Psoas muscle (tissue), 8 donors: ENCODE data around the gene CIZ1. TPM values are rescaled to one million over a fixed set of nuclear protein-coding genes. Genes with fewer than 3 reads are reported as not detected.

Experiments used
- ATAC-seq, 4 donors: fragments of 200-7000 bp; cut with Tn5 transposase; one replicate each; pipeline ENCODE4 v1.9.1; 2020; ENCODE audit warnings: moderate library complexity in 3 of 4, mild to moderate bottlenecking in 2 of 4
- DNase-seq, 2 donors: peaks; one replicate each; pipeline ENCODE4 v3.0.0-alpha.2; 2020
- H3K27ac ChIP-seq: fragments of 200-600 bp; one replicate; pipeline ENCODE4 v1.8.0; 2022
- H3K27me3 ChIP-seq, 3 donors: fragments of 200-600 bp in 1 of 3; one replicate each; pipeline versions ENCODE4 v1.6.1 to v1.8.0; 2013 to 2022; ENCODE audit warnings: low read length in 2 of 3, mild to moderate bottlenecking in 2 of 3, moderate library complexity in 1 of 3; ENCODE audit not compliant: insufficient read depth in 3 of 3
- H3K36me3 ChIP-seq, 2 donors: fragments of 200-600 bp in 1 of 2; one replicate each; pipeline versions ENCODE4 v1.6.1 to v1.8.0; 2013 to 2022; ENCODE audit warnings: low read depth in 1 of 2, mild to moderate bottlenecking in 1 of 2, moderate library complexity in 1 of 2; ENCODE audit not compliant: insufficient read depth in 1 of 2
- H3K4me1 ChIP-seq: fragments of 200-600 bp; one replicate; pipeline ENCODE4 v1.8.0; 2022
- H3K4me3 ChIP-seq: fragments of 200-600 bp; one replicate; pipeline ENCODE4 v1.8.0; 2022; ENCODE audit warnings: mild to moderate bottlenecking
- H3K9me3 ChIP-seq: fragments of 200-600 bp; one replicate; pipeline ENCODE4 v1.8.0; 2022
- CTCF ChIP-seq: fragments of 200-600 bp; IDR thresholded peaks from one replicate; pipeline ENCODE4 v1.8.0; 2022; ENCODE audit warnings: antibody characterized with exemption
- WGBS, 3 donors: extraction: QIAGEN DNeasy Blood & Tissue Kit; methylation state at CpG; one replicate each; pipeline versions ENCODE4 v1.1.6 to v1.1.7; 2013; 5-methylcytosine and 5-hydroxymethylcytosine counted together
- intact Hi-C, 2 donors: fragments of 100-400 bp; cut with DNase I; formaldehyde crosslinking; loops; one replicate each; pipeline versions ENCODE4 v1.11.0 to v1.14.2; 2022
- polyA plus RNA-seq, 3 donors: library from polyadenylated mRNA; stranded (reverse); fragments of 200-250 nt; gene quantifications; one replicate each; pipeline ENCODE4 v1.2.3, GENCODE V29; 2013
- total RNA-seq, 4 donors: library from RNA; stranded (reverse); fragmentation: NEBNext Ultra II Directional in 2 of 4; extraction: Animal tissue kit (Norgen Biotek cat#: 25700) in 2 of 4; gene quantifications; one replicate each; pipeline versions ENCODE4 v1.2.1 to v1.2.4, GENCODE V29; 2021 to 2023
- donor health status: healthy with polysubstance abuse.
- donor health status: DM: no; HTN: no; CAD: no; lungs with moderate emphysema.
- donor health status: Bipolar disorder and iron deficiency.
- donor health status: healthy.
- donor health status: DM: yes; HTN: yes; CAD: no.
- donor health status: DM: no; HTN: no; CAD: no.
- donor health status: DM: no; HTN: no; CAD: no.
- donor health status: DM: yes; HTN: yes; CAD: no.

Gene CIZ1
- total and polyA plus RNA-seq, 7 donors, result 36.2 to 119 (median 86.0) TPM

GRCh38 chr9:128120061-128120740, 71.2 kb downstream of the CIZ1 start:
- no peak overlapping the region for H3K4me3 ChIP-seq
- DNase-seq (peak; percentile 13 to 48), ATAC-seq (no peak)
- intact Hi-C loops, result no loop called here
- no peak for TF ChIP-seq CTCF
- H3K27me3 ChIP-seq, result no peaks in the 10 kb centered on the region
- H3K36me3 ChIP-seq, result peaks cover 0 to 53% of the 10 kb centered on the region in 2 donors
- H3K9me3 ChIP-seq, result no peaks in the 10 kb centered on the region
- 76 to 85% (median 80%) methylated on average over 19 to 20 of the region's 20 CpGs for WGBS, 3 donors
- H3K27ac ChIP-seq, result no peak overlapping the region
- peaks cover 5% of the 10 kb centered on the region for H3K4me1 ChIP-seq

GRCh38 chr9:128118971-128119665, 72.3 kb downstream of the CIZ1 start:
- TF ChIP-seq CTCF, result no peak
- intact Hi-C loops, result loop anchor here (5.0 to 10.0 kb wide), 3 partner anchors 67 to 177 kb away; no protein-coding TSS in a partner anchor
- Histone ChIP-seq H3K27me3 (no peaks in the 10 kb centered on the region), H3K4me3 (no peak overlapping the region), H3K27ac (no peak overlapping the region), H3K4me1 (no peaks in the 10 kb centered on the region), H3K9me3 (no peaks in the 10 kb centered on the region), H3K36me3 (peaks cover 0 to 42% of the 10 kb centered on the region in 2 donors)
- peak in 3 of 4 donors; percentile 5 to 36 (median 15) for ATAC-seq
- DNase-seq, result peak; percentile 13 to 49
- WGBS, 3 donors, result 26 to 50% (median 30%) methylated on average over 14 to 15 of the region's 15 CpGs

- Histone ChIP-seq H3K36me3 (peaks cover 0 to 36% of the 10 kb centered on the region in 2 donors), H3K27ac (no peak overlapping the region), H3K4me3 (no peak overlapping the region), H3K9me3 (no peaks in the 10 kb centered on the region), H3K4me1 (no peaks in the 10 kb centered on the region), H3K27me3 (no peaks in the 10 kb centered on the region)
- no peak for DNase-seq
- 44 to 63% (median 46%) methylated on average over 3 of the region's 3 CpGs for WGBS, 3 donors
- intact Hi-C loops, result loop anchor here (5.0 to 10.0 kb wide), 3 partner anchors 66 to 176 kb away; no protein-coding TSS in a partner anchor
- no peak for TF ChIP-seq CTCF
- ATAC-seq, result no peak
These were observed 72.9 kb downstream of the CIZ1 start for GRCh38 chr9:128118472-128118857.

- peak; percentile 68 to 83 (median 78) for ATAC-seq
- Histone ChIP-seq H3K9me3 (no peaks in the 10 kb centered on the region), H3K36me3 (peaks cover 0 to 29% of the 10 kb centered on the region in 2 donors), H3K27me3 (no peaks in the 10 kb centered on the region), H3K4me1 (no peaks in the 10 kb centered on the region), H3K4me3 (no peak overlapping the region), H3K27ac (no peak overlapping the region)
- 8 to 10% (median 10%) methylated on average over 27 of the region's 27 CpGs for WGBS, 3 donors
- DNase-seq, result peak; percentile 95 to 97
- intact Hi-C loops, result loop anchor here (5.0 to 10.0 kb wide), 3 partner anchors 66 to 176 kb away; no protein-coding TSS in a partner anchor
- peak; percentile 100 for TF ChIP-seq CTCF
These were observed 73.5 kb downstream of the CIZ1 start for GRCh38 chr9:128117613-128118471.
